HepG2 (cell line): ENCODE data around the gene RHBDL1. TPM values are rescaled to one million over a fixed set of nuclear protein-coding genes. Genes with fewer than 3 reads are reported as not detected.

ENCODE experiments used
- AGO1 ChIP-seq: fragments of 200-400 bp; formaldehyde crosslinking; IDR thresholded peaks from 2 replicates; pipeline ENCODE4 v1.6.1; 2017; ENCODE audit warnings: mild to moderate bottlenecking, low read depth, low read length, moderate library complexity; ENCODE audit not compliant: poor library complexity, severe bottlenecking
- ETV5 ChIP-seq: IDR thresholded peaks from 2 replicates; pipeline ENCODE4 v1.6.1; 2018; ENCODE audit warnings: missing biosample characterization, missing genetic modification reagents, inconsistent platforms, borderline replicate concordance
- FLYWCH1 ChIP-seq: sonication (generic); formaldehyde crosslinking; IDR thresholded peaks from 2 replicates; pipeline ENCODE4 v1.8.1; 2023; ENCODE audit warnings: mild to moderate bottlenecking, missing genetic modification reagents
- GATAD1 ChIP-seq: IDR thresholded peaks from 2 replicates; pipeline ENCODE4 v1.6.1; 2016; ENCODE audit warnings: missing genetic modification reagents, missing compliant biosample characterization
- ONECUT2 ChIP-seq: sonication (generic); formaldehyde crosslinking; IDR thresholded peaks from 2 replicates; pipeline ENCODE4 v1.4.0; 2020; ENCODE audit warnings: missing genetic modification reagents
- SETDB1 ChIP-seq: sonication (generic); formaldehyde crosslinking; IDR thresholded peaks from 2 replicates; pipeline ENCODE4 v1.5.1; 2020; ENCODE audit warnings: missing genetic modification reagents, mild to moderate bottlenecking, borderline replicate concordance
- STAG1 ChIP-seq: sonication (generic); formaldehyde crosslinking; IDR thresholded peaks from 2 replicates; pipeline ENCODE4 v1.4.0; 2020; ENCODE audit warnings: missing genetic modification reagents
- SUZ12 ChIP-seq: fragments of 150-350 bp; IDR thresholded peaks from 2 replicates; pipeline ENCODE4 v1.6.1; 2014; ENCODE audit warnings: low read depth, low read length
- ZBTB10 ChIP-seq: sonication (generic); formaldehyde crosslinking; IDR thresholded peaks from 2 replicates; pipeline ENCODE4 v1.4.0; 2020; ENCODE audit warnings: missing genetic modification reagents, borderline replicate concordance
- ZNF263 ChIP-seq: sonication (generic); formaldehyde crosslinking; IDR thresholded peaks from 2 replicates; pipeline ENCODE4 v1.4.0; 2020; ENCODE audit warnings: missing genetic modification reagents
- ZNF264 ChIP-seq: sonication (generic); formaldehyde crosslinking; IDR thresholded peaks from 2 replicates; pipeline ENCODE4 v1.4.0; 2020; ENCODE audit warnings: missing genetic modification reagents
- ZNF331 ChIP-seq: sonication (generic); formaldehyde crosslinking; IDR thresholded peaks from 2 replicates; pipeline ENCODE4 v1.4.0; 2020; ENCODE audit warnings: missing genetic modification reagents
- ZNF343 ChIP-seq: sonication (generic); formaldehyde crosslinking; IDR thresholded peaks from 2 replicates; pipeline ENCODE4 v1.4.0; 2020; ENCODE audit warnings: mild to moderate bottlenecking, missing genetic modification reagents
- ZNF354B ChIP-seq: sonication (generic); formaldehyde crosslinking; IDR thresholded peaks from 2 replicates; pipeline ENCODE4 v1.8.0; 2022; ENCODE audit warnings: mild to moderate bottlenecking, missing genetic modification reagents
- ZNF775 ChIP-seq: sonication (generic); formaldehyde crosslinking; IDR thresholded peaks from 2 replicates; pipeline ENCODE4 v1.4.0; 2020; ENCODE audit warnings: missing genetic modification reagents, mild to moderate bottlenecking, moderate library complexity, borderline replicate concordance
- ZSCAN22 ChIP-seq: sonication (generic); formaldehyde crosslinking; IDR thresholded peaks from 2 replicates; pipeline ENCODE4 v1.4.0; 2020; ENCODE audit warnings: mild to moderate bottlenecking, missing genetic modification reagents
- polyA plus RNA-seq, 8 experiments: library from polyadenylated mRNA; depleted of rRNA in 3 of 8; stranded (reverse) in 7 of 8; unstranded in 1 of 8; fragments of >200 nt; fragmentation: Illumina TruSeq in 4 of 8; extraction: Trizol in 4 of 8; gene quantifications; 2 replicates each; pipeline versions ENCODE4 v1.2.1 to v1.2.3, GENCODE V29; 2011 to 2016; ENCODE audit warnings: low read depth in 4 of 8, missing spikeins in 1 of 8, mixed read lengths in 1 of 8; ENCODE audit not compliant: insufficient read depth in 1 of 8
- total RNA-seq, 5 experiments: library from RNA; depleted of rRNA; stranded (reverse); fragments of >200 nt; fragmentation: Illumina TruSeq; extraction: Trizol; gene quantifications; 2 replicates each; pipeline ENCODE4 v1.2.3, GENCODE V29; 2016; ENCODE audit warnings: low read depth in 1 of 5
- TF ChIP-seq, protein P1 (sequence below), 2 experiments: sonication (generic) in 1 of 2; formaldehyde crosslinking in 1 of 2; IDR thresholded peaks; 2 replicates each; pipeline versions ENCODE4 v1.4.0 to v1.6.1; 2016 to 2020; ENCODE audit warnings: borderline replicate concordance in 1 of 2, low read depth in 1 of 2, mild to moderate bottlenecking in 1 of 2, missing genetic modification reagents in 1 of 2
- TF ChIP-seq, protein P2 (sequence below): sonication (generic); formaldehyde crosslinking; IDR thresholded peaks from 2 replicates; pipeline ENCODE4 v1.4.0; 2020; ENCODE audit warnings: missing genetic modification reagents
- TF ChIP-seq, protein P3 (sequence below): sonication (generic); formaldehyde crosslinking; IDR thresholded peaks from 2 replicates; pipeline ENCODE4 v1.5.0; 2020; ENCODE audit warnings: missing genetic modification reagents, mild to moderate bottlenecking, borderline replicate concordance

RHBDL1 gene
- total and polyA plus RNA-seq, 2 of the 13 experiments (the other 11 are each of a cell fraction or from before 2014, with no cell fraction given) = 1.8 to 3.8 TPM

GRCh38 chr16:636206-637080, 39.0 kb upstream of the RHBDL1 start, which contains the start of gene METTL26 (continued):
- TF ChIP-seq ZBTB10 (no peak), GATAD1 (peak; percentile 69; the same call in 1 of the 2 replicates), ZNF343 (CRISPR knock-in tag) (peak; percentile 89), ETV5 (peak; percentile 74), ZNF264 (0 out of 2 replicates have a peak, but pooled peaks have one; percentile 24), ZNF331 (CRISPR knock-in tag) (peak; percentile 43), FLYWCH1 (CRISPR knock-in tag) (no peak), ZNF354B (CRISPR knock-in tag) (peak; percentile 52; the same call in 1 of the 2 replicates), ZSCAN22 (no peak), ZNF263 (CRISPR knock-in tag) (peak; percentile 19), ONECUT2 (no peak), ZNF775 (peak; percentile 27; the same call in 1 of the 2 replicates), SUZ12 (peak; percentile 82), SETDB1 (CRISPR knock-in tag) (no peak), AGO1 (peak; percentile 69), STAG1 (CRISPR knock-in tag) (no peak)
- TF ChIP-seq, protein P1, sequence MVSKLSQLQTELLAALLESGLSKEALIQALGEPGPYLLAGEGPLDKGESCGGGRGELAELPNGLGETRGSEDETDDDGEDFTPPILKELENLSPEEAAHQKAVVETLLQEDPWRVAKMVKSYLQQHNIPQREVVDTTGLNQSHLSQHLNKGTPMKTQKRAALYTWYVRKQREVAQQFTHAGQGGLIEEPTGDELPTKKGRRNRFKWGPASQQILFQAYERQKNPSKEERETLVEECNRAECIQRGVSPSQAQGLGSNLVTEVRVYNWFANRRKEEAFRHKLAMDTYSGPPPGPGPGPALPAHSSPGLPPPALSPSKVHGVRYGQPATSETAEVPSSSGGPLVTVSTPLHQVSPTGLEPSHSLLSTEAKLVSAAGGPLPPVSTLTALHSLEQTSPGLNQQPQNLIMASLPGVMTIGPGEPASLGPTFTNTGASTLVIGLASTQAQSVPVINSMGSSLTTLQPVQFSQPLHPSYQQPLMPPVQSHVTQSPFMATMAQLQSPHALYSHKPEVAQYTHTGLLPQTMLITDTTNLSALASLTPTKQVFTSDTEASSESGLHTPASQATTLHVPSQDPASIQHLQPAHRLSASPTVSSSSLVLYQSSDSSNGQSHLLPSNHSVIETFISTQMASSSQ (IDR thresholded peaks at IDR 0.05; ENCODE audit: low read depth) = no peak
- TF ChIP-seq, protein P1 (CRISPR knock-in tag; IDR thresholded peaks at IDR 0.05; ENCODE audit: borderline replicate concordance) = peak; percentile 5; the same call in 1 of the 2 replicates
- TF ChIP-seq, protein P2, sequence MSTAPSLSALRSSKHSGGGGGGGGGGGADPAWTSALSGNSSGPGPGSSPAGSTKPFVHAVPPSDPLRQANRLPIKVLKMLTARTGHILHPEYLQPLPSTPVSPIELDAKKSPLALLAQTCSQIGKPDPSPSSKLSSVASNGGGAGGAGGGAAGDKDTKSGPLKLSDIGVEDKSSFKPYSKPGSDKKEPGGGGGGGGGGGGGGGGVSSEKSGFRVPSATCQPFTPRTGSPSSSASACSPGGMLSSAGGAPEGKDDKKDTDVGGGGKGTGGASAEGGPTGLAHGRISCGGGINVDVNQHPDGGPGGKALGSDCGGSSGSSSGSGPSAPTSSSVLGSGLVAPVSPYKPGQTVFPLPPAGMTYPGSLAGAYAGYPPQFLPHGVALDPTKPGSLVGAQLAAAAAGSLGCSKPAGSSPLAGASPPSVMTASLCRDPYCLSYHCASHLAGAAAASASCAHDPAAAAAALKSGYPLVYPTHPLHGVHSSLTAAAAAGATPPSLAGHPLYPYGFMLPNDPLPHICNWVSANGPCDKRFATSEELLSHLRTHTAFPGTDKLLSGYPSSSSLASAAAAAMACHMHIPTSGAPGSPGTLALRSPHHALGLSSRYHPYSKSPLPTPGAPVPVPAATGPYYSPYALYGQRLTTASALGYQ (CRISPR knock-in tag) = 0 out of 2 replicates have a peak, but pooled peaks have one; percentile 7
- TF ChIP-seq, protein P3, sequence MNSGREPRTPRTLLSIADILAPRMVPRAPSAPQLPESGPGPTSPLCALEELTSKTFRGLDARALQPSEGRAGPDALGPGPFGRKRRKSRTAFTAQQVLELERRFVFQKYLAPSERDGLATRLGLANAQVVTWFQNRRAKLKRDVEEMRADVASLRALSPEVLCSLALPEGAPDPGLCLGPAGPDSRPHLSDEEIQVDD (CRISPR knock-in tag) = peak; percentile 79; the same call in 1 of the 2 replicates
